Measurements from ENCODE around the gene HIPK2.
A peak's percentile ranks its signal among the peaks of the same experiment; 100 is the strongest.

Gene HIPK2

DNA sequence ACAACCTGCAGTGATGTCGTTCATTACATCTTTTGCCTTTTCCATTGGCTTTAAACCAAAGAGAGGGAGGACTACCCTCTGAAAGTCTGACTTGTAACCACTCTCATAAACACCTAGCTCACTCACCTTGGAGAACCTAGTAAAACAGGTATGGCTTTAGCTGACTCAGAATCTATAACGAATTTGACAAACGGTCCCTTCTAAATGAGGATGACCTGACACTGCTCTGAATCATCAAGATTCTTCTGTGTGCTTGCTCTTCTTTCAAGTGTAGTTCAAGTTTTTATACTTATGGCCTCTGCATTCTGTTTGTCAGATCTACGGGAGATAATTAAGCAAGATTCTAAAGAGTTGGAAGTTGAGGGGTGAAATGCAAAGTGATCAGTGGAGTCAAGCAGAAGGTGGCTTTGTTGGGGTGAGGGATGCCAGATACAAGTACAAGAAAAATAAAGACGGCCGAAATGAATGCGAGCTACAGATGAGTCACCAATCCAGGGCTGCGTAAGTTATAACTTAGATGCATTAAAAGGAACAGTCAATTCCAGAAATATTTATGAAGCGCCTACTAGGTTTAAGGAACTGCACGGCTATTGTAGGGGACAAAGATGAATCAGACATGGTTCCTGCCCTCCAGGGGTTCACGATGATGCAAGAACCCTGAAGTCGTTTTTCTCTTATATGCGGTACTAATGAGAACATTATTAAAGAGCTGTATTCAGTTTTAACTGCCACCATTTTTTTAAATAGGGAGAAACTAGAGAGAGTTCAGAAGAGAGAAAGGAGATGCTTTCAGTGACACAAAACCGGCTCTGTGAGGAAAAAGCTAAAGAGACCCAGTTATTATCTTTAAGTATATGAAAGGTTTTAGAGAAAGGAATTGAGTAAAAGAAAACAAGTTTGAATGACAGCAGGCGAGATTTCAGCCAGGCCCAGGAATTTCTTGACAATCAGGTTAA, 6.5 kb downstream of the HIPK2 start:
- H3K27ac ChIP-seq (ENCODE audit: low read depth in 2 of 2, low read length in 2 of 2), result no peak overlapping the region
- H3K27me3 ChIP-seq (ENCODE audit: control insufficient read depth in 2 of 2, insufficient read depth in 2 of 2, low read length in 2 of 2), result no peaks in the 10 kb centered on the region
- H3K36me3 ChIP-seq (ENCODE audit: control insufficient read depth in 2 of 2, insufficient read depth in 2 of 2, low read length in 2 of 2), result peaks cover 0 to 5% of the 10 kb centered on the region in 2 donors
- H3K4me3 ChIP-seq (ENCODE audit: low read length in 2 of 2), result no peak overlapping the region
- H3K9me3 ChIP-seq (ENCODE audit: control insufficient read depth in 2 of 2, low read length in 2 of 2), result no peaks in the 10 kb centered on the region
- H3K4me1 ChIP-seq (ENCODE audit: control insufficient read depth in 2 of 2, insufficient read depth in 2 of 2, low read length in 2 of 2), result peaks cover 15 to 22% of the 10 kb centered on the region in 2 donors
- H3K9ac ChIP-seq (ENCODE audit: low read depth in 1 of 2, low read length in 2 of 2), result no peak overlapping the region

DNA sequence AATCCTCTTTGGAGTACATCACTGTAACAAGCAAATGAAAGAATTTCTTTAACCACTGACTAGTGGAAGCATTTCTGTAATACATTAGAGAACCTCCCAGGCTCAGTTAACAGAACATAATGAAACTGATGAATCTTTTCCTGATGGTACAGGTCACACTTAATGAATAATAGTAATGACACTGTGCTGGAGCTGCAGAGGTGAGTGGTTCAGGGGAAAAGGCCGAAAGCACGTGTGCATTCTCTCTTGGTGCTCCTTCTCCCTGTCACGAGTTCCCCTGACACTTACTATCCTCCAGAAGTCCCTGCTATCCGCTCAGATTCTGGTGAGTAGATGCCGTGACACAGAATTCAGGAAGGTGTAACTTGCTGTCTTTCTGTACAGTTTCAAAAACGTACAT, 8.0 kb downstream of the HIPK2 start:
- H3K36me3 ChIP-seq (ENCODE audit: control insufficient read depth in 2 of 2, insufficient read depth in 2 of 2, low read length in 2 of 2), result peaks cover 0 to 5% of the 10 kb centered on the region in 2 donors
- no peaks in the 10 kb centered on the region for H3K9me3 ChIP-seq (ENCODE audit: control insufficient read depth in 2 of 2, low read length in 2 of 2)
- H3K27me3 ChIP-seq (ENCODE audit: control insufficient read depth in 2 of 2, insufficient read depth in 2 of 2, low read length in 2 of 2), result no peaks in the 10 kb centered on the region
- H3K27ac ChIP-seq (ENCODE audit: low read depth in 2 of 2, low read length in 2 of 2), result no peak overlapping the region
- H3K4me3 ChIP-seq (ENCODE audit: low read length in 2 of 2), result no peak overlapping the region
- H3K9ac ChIP-seq (ENCODE audit: low read depth in 1 of 2, low read length in 2 of 2), result no peak overlapping the region
- H3K4me1 ChIP-seq (ENCODE audit: control insufficient read depth in 2 of 2, insufficient read depth in 2 of 2, low read length in 2 of 2), result peaks cover 5 to 15% of the 10 kb centered on the region in 2 donors

DNA sequence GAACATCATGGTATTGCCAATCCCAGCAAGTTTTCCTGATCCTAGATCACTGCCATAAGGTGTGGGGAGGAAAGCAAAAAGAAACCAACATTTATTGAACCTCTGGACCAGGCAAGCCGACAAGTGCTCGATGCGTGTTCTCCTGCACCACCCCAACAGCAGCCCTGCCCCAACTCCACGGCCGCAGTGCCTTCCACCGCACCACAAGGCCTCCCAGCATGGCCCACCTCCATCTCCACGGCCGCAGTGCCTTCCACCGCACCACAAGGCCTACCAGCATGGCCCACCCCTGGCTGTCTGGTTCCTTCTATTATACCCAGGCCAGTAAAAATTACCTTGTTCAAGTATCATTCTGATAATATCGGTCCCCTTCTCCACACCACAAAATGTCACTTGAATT, 8.7 kb downstream of the HIPK2 start:
- no peak overlapping the region for H3K4me3 ChIP-seq (ENCODE audit: low read length in 2 of 2)
- no peak overlapping the region for H3K9ac ChIP-seq (ENCODE audit: low read depth in 1 of 2, low read length in 2 of 2)
- H3K36me3 ChIP-seq (ENCODE audit: control insufficient read depth in 2 of 2, insufficient read depth in 2 of 2, low read length in 2 of 2), result peaks cover 0 to 5% of the 10 kb centered on the region in 2 donors
- H3K27ac ChIP-seq (ENCODE audit: low read depth in 2 of 2, low read length in 2 of 2), result no peak overlapping the region
- no peaks in the 10 kb centered on the region for H3K9me3 ChIP-seq (ENCODE audit: control insufficient read depth in 2 of 2, low read length in 2 of 2)
- H3K4me1 ChIP-seq (ENCODE audit: control insufficient read depth in 2 of 2, insufficient read depth in 2 of 2, low read length in 2 of 2), result peaks cover 2 to 15% of the 10 kb centered on the region in 2 donors
- no peaks in the 10 kb centered on the region for H3K27me3 ChIP-seq (ENCODE audit: control insufficient read depth in 2 of 2, insufficient read depth in 2 of 2, low read length in 2 of 2)

DNA sequence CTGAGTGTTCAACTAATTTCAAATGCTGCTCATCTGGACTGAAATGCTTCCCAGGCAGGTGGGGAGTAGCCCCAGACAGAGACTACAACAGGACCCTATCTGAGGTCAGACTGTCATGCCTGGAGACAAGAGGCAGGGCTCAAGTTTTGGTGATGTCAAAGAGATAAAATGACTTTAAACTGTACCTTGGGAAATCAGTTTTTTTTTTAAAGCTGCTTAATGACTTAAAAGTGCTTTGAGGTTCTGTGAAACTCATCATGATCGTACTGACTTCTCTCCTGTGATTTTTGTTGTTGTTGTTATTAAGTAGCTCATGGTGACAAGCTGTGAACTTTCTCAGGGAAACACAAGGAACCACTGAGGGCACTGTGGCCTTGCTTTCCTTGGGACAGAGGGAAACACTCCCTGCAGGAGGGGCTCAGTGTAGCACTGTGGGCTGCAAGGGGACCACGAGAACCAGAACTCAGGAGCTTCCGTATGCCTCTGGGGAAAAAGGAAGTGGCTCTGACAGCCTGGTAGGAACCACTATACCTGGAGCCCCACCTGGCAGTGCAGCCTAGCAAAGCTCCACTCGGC, 9.5 kb downstream of the HIPK2 start:
- Histone ChIP-seq H3K36me3 (ENCODE audit: control insufficient read depth in 2 of 2, insufficient read depth in 2 of 2, low read length in 2 of 2) (peaks cover 0 to 5% of the 10 kb centered on the region in 2 donors), H3K27me3 (ENCODE audit: control insufficient read depth in 2 of 2, insufficient read depth in 2 of 2, low read length in 2 of 2) (no peaks in the 10 kb centered on the region), H3K27ac (ENCODE audit: low read depth in 2 of 2, low read length in 2 of 2) (peak overlapping the region; percentile 50 to 67), H3K9ac (ENCODE audit: low read depth in 1 of 2, low read length in 2 of 2) (no peak overlapping the region), H3K4me3 (ENCODE audit: low read length in 2 of 2) (no peak overlapping the region), H3K4me1 (ENCODE audit: control insufficient read depth in 2 of 2, insufficient read depth in 2 of 2, low read length in 2 of 2) (peaks cover 1 to 15% of the 10 kb centered on the region in 2 donors), H3K9me3 (ENCODE audit: control insufficient read depth in 2 of 2, low read length in 2 of 2) (no peaks in the 10 kb centered on the region)

DNA sequence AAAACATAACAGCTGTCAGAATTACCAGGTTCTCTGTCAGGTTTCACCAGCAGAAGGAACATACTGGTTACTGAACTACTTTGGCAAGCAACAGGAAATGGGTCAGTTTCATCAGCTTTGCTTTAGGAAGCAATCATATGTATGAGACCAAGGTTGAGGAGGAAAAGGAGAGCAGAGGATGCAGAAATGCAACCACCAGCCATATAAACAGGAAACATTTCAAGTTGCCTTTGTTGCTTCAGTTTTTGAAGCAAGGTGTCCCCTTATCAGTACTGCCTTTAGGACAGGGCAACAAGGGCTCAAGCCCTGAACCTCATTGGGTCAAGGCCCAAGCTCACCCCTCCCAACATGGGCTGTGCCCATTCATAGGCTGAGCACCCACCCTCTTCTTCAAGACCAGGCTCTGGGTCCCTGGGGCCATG, 10.2 kb downstream of the HIPK2 start:
- Histone ChIP-seq H3K4me3 (ENCODE audit: low read length in 2 of 2) (peak overlapping the region in 1 of 2 donors; percentile 21), H3K36me3 (ENCODE audit: control insufficient read depth in 2 of 2, insufficient read depth in 2 of 2, low read length in 2 of 2) (peaks cover 0 to 5% of the 10 kb centered on the region in 2 donors), H3K27me3 (ENCODE audit: control insufficient read depth in 2 of 2, insufficient read depth in 2 of 2, low read length in 2 of 2) (no peaks in the 10 kb centered on the region), H3K9me3 (ENCODE audit: control insufficient read depth in 2 of 2, low read length in 2 of 2) (no peaks in the 10 kb centered on the region), H3K4me1 (ENCODE audit: control insufficient read depth in 2 of 2, insufficient read depth in 2 of 2, low read length in 2 of 2) (peaks cover 0 to 15% of the 10 kb centered on the region in 2 donors), H3K27ac (ENCODE audit: low read depth in 2 of 2, low read length in 2 of 2) (peak overlapping the region; percentile 50 to 67), H3K9ac (ENCODE audit: low read depth in 1 of 2, low read length in 2 of 2) (no peak overlapping the region)

DNA sequence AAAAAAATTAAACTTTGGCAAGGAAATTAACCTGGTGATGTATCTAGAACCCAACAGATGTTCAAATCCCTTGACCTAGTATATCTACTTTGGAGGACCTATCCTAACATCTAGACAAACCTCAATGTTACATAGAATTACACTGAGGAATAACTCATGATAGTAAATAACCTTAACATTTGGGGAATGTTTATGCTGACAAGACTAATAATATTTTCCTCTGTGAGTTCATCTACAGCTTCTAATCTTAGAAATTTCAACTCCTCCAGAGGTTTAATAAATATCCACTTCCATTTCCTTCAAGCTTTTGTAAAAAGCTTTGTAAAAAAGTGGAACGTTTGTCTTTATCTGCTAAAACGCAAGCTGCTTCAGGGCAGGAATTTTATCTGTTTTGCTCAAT, 12.7 kb downstream of the HIPK2 start:
- Histone ChIP-seq H3K9ac (ENCODE audit: low read depth in 1 of 2, low read length in 2 of 2) (no peak overlapping the region), H3K4me3 (ENCODE audit: low read length in 2 of 2) (no peak overlapping the region), H3K27ac (ENCODE audit: low read depth in 2 of 2, low read length in 2 of 2) (no peak overlapping the region), H3K36me3 (ENCODE audit: control insufficient read depth in 2 of 2, insufficient read depth in 2 of 2, low read length in 2 of 2) (peaks cover 0 to 5% of the 10 kb centered on the region in 2 donors), H3K4me1 (ENCODE audit: control insufficient read depth in 2 of 2, insufficient read depth in 2 of 2, low read length in 2 of 2) (peaks cover 0 to 15% of the 10 kb centered on the region in 2 donors), H3K27me3 (ENCODE audit: control insufficient read depth in 2 of 2, insufficient read depth in 2 of 2, low read length in 2 of 2) (no peaks in the 10 kb centered on the region), H3K9me3 (ENCODE audit: control insufficient read depth in 2 of 2, low read length in 2 of 2) (no peaks in the 10 kb centered on the region)

DNA sequence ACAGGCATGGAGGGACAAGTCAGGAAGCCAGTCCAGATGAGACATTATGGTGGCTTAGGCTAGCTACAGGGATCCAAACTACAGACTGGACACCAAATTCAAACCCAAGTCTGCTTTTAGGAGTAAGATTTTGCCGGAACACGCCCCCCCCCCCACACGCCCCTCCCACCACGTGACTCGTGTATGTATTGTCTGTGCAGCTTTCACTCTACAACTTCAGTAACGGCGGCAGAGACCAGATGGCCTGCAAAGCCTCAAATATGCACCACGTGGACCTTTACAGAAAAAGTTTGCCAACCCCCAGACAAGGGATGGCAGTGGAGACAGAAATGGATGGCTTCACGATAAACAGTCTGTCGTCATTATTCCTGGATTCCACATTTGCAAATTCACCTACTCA, 14.5 kb downstream of the HIPK2 start:
- H3K4me1 ChIP-seq (ENCODE audit: control insufficient read depth in 2 of 2, insufficient read depth in 2 of 2, low read length in 2 of 2), result peaks cover 0 to 13% of the 10 kb centered on the region in 2 donors
- no peaks in the 10 kb centered on the region for H3K27me3 ChIP-seq (ENCODE audit: control insufficient read depth in 2 of 2, insufficient read depth in 2 of 2, low read length in 2 of 2)
- no peak overlapping the region for H3K9ac ChIP-seq (ENCODE audit: low read depth in 1 of 2, low read length in 2 of 2)
- H3K36me3 ChIP-seq (ENCODE audit: control insufficient read depth in 2 of 2, insufficient read depth in 2 of 2, low read length in 2 of 2), result no peaks in the 10 kb centered on the region
- no peaks in the 10 kb centered on the region for H3K9me3 ChIP-seq (ENCODE audit: control insufficient read depth in 2 of 2, low read length in 2 of 2)
- H3K4me3 ChIP-seq (ENCODE audit: low read length in 2 of 2), result no peak overlapping the region
- H3K27ac ChIP-seq (ENCODE audit: low read depth in 2 of 2, low read length in 2 of 2), result no peak overlapping the region

DNA sequence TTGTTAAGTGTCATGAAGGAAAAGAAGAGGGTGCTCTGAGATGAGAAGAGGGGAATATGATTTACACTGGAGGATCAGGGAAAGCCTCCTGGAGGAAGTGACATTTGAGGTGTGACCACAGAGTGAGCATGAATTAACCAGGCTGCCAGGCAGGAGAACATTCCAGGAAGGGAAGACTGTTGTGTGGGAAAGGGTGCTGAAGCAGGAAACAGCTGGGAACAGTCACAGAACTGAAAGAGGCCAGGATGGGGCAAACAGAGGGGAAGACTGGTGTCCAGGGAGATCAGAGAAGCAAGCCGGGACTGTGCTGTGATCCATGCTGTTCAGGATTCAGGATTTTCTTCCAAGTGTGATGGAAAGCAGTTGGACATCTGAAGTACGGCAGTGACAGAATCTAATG, 14.9 kb downstream of the HIPK2 start:
- no peaks in the 10 kb centered on the region for H3K9me3 ChIP-seq (ENCODE audit: control insufficient read depth in 2 of 2, low read length in 2 of 2)
- no peak overlapping the region for H3K27ac ChIP-seq (ENCODE audit: low read depth in 2 of 2, low read length in 2 of 2)
- H3K27me3 ChIP-seq (ENCODE audit: control insufficient read depth in 2 of 2, insufficient read depth in 2 of 2, low read length in 2 of 2), result no peaks in the 10 kb centered on the region
- H3K36me3 ChIP-seq (ENCODE audit: control insufficient read depth in 2 of 2, insufficient read depth in 2 of 2, low read length in 2 of 2), result no peaks in the 10 kb centered on the region
- H3K9ac ChIP-seq (ENCODE audit: low read depth in 1 of 2, low read length in 2 of 2), result no peak overlapping the region
- H3K4me3 ChIP-seq (ENCODE audit: low read length in 2 of 2), result no peak overlapping the region
- peaks cover 0 to 10% of the 10 kb centered on the region in 2 donors for H3K4me1 ChIP-seq (ENCODE audit: control insufficient read depth in 2 of 2, insufficient read depth in 2 of 2, low read length in 2 of 2)

DNA sequence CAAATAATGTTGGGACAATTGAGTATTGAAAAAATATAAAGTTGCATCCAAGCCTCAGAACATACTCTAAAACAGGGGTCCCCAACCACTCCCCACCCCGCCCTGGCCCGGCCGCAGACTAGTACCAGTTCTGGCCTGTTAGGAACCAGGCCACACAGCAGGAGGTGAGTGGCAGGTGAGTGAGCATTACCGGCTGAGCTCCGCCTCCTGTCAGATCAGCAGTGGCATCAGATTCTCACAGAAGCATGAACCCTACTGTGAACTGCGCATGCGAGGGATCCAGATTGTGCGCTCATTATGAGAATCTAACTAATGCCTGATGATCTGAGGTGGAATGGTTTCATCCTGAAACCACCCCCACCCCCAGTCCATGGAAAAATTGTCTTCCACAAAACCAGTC, 19.4 kb downstream of the HIPK2 start:
- Histone ChIP-seq H3K9me3 (ENCODE audit: control insufficient read depth in 2 of 2, low read length in 2 of 2) (no peaks in the 10 kb centered on the region), H3K36me3 (ENCODE audit: control insufficient read depth in 2 of 2, insufficient read depth in 2 of 2, low read length in 2 of 2) (no peaks in the 10 kb centered on the region), H3K27ac (ENCODE audit: low read depth in 2 of 2, low read length in 2 of 2) (no peak overlapping the region), H3K4me1 (ENCODE audit: control insufficient read depth in 2 of 2, insufficient read depth in 2 of 2, low read length in 2 of 2) (peaks cover 10 to 20% of the 10 kb centered on the region in 2 donors), H3K27me3 (ENCODE audit: control insufficient read depth in 2 of 2, insufficient read depth in 2 of 2, low read length in 2 of 2) (no peaks in the 10 kb centered on the region), H3K4me3 (ENCODE audit: low read length in 2 of 2) (no peak overlapping the region), H3K9ac (ENCODE audit: low read depth in 1 of 2, low read length in 2 of 2) (no peak overlapping the region)

DNA sequence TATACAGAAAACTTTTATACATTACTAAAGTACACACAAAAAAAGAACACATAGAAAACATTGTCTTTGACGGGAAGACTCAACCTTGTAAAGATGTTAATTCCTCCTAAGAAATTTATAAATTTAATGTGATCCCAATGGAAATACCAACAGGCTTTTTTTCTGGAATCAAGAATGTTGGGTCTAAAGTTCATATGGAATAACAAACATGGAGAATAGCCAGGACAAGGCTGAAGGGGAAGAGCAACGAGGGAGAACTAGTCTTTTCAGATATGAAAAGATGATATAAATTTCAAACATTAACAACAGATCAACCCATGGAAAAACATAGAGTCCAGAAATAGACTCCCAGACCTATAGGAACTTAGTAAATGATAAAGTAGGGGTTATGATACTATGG, 19.8 kb downstream of the HIPK2 start:
- Histone ChIP-seq H3K4me3 (ENCODE audit: low read length in 2 of 2) (no peak overlapping the region), H3K4me1 (ENCODE audit: control insufficient read depth in 2 of 2, insufficient read depth in 2 of 2, low read length in 2 of 2) (peaks cover 14 to 21% of the 10 kb centered on the region in 2 donors), H3K9me3 (ENCODE audit: control insufficient read depth in 2 of 2, low read length in 2 of 2) (no peaks in the 10 kb centered on the region)

More for the DNA sequence above, 19.8 kb downstream of the HIPK2 start:
- Histone ChIP-seq H3K9ac (ENCODE audit: low read depth in 1 of 2, low read length in 2 of 2) (no peak overlapping the region), H3K36me3 (ENCODE audit: control insufficient read depth in 2 of 2, insufficient read depth in 2 of 2, low read length in 2 of 2) (no peaks in the 10 kb centered on the region), H3K27ac (ENCODE audit: low read depth in 2 of 2, low read length in 2 of 2) (no peak overlapping the region), H3K27me3 (ENCODE audit: control insufficient read depth in 2 of 2, insufficient read depth in 2 of 2, low read length in 2 of 2) (no peaks in the 10 kb centered on the region)
